Ascending aorta (tissue), 2 donors: Measurements from ENCODE around the gene LYST. TPM values are rescaled to one million over a fixed set of nuclear protein-coding genes. Genes with fewer than 3 reads are reported as not detected.

Source experiments
- DNase-seq, 2 donors: peaks; one replicate each; pipeline ENCODE4 v3.0.0-alpha.2; 2019; ENCODE audit warnings: low spot score in 2 of 2
- H3K27ac ChIP-seq, 2 donors: fragments of 200-600 bp; sonication (generic); one replicate each; pipeline ENCODE4 v1.5.1; 2016 to 2017; ENCODE audit warnings: mild to moderate bottlenecking in 1 of 2
- H3K27me3 ChIP-seq: fragments of 200-600 bp; sonication (generic); one replicate; pipeline ENCODE4 v1.5.1; 2017
- H3K36me3 ChIP-seq, 2 donors: fragments of 200-600 bp; sonication (generic); one replicate each; pipeline ENCODE4 v1.5.1; 2016
- H3K4me1 ChIP-seq, 2 donors: fragments of 200-600 bp; sonication (generic); one replicate each; pipeline ENCODE4 v1.5.1; 2016 to 2017; ENCODE audit warnings: mild to moderate bottlenecking in 1 of 2
- H3K4me3 ChIP-seq, 2 donors: fragments of 200-600 bp; sonication (generic); one replicate each; pipeline ENCODE4 v1.5.1; 2016 to 2017; ENCODE audit warnings: mild to moderate bottlenecking in 1 of 2
- H3K9me3 ChIP-seq, 2 donors: fragments of 200-600 bp; sonication (generic); one replicate each; pipeline ENCODE4 v1.5.1; 2016
- intact Hi-C: fragments of 100-400 bp; cut with DNase I; formaldehyde crosslinking; loops from one replicate; pipeline ENCODE4 v1.15.1; 2023
- total RNA-seq: library from RNA; depleted of rRNA; stranded (reverse); fragments of >200 nt; gene quantifications from one replicate; pipeline ENCODE4 v1.1.0, GENCODE V29; 2016
- TF ChIP-seq, protein P1 (sequence below), 3 experiments: fragments of 200-600 bp in 2 of 3; fragments of 450-650 bp in 1 of 3; sonication (generic) in 2 of 3; IDR thresholded peaks; one replicate each; pipeline ENCODE4 v1.5.1; 2016 to 2019; ENCODE audit warnings: antibody characterized with exemption in 3 of 3, mild to moderate bottlenecking in 1 of 3, moderate library complexity in 1 of 3

LYST gene
- total RNA-seq, 1 donor from 2014 or later = 169 TPM

DNA sequence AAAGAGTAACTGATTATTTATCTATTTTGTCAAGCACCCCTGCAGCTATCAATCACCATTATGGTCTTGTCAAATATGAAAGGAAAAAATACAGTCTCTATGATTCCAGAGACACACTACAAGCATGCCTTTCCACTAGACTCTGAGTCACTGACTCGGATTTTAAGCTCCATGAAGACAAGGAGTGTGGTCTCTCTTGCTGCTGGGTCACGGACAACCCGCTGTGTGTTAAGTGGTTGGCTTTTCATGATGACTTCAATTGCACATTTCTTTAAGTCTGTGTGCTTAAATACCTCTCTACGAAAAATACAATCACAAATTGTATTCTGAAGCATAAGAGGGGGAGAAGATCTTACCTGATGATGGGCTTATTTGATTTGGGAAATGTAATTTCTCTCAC, 203.1 kb downstream of the LYST start:
- Histone ChIP-seq H3K9me3 (no peaks in the 10 kb centered on the region), H3K27ac (no peak overlapping the region), H3K4me3 (no peak overlapping the region), H3K4me1 (no peaks in the 10 kb centered on the region), H3K36me3 (peaks cover 20 to 33% of the 10 kb centered on the region in 2 donors), H3K27me3 (no peaks in the 10 kb centered on the region)
- intact Hi-C loops = no loop called here
- no peak for DNase-seq
- TF ChIP-seq, protein P1, sequence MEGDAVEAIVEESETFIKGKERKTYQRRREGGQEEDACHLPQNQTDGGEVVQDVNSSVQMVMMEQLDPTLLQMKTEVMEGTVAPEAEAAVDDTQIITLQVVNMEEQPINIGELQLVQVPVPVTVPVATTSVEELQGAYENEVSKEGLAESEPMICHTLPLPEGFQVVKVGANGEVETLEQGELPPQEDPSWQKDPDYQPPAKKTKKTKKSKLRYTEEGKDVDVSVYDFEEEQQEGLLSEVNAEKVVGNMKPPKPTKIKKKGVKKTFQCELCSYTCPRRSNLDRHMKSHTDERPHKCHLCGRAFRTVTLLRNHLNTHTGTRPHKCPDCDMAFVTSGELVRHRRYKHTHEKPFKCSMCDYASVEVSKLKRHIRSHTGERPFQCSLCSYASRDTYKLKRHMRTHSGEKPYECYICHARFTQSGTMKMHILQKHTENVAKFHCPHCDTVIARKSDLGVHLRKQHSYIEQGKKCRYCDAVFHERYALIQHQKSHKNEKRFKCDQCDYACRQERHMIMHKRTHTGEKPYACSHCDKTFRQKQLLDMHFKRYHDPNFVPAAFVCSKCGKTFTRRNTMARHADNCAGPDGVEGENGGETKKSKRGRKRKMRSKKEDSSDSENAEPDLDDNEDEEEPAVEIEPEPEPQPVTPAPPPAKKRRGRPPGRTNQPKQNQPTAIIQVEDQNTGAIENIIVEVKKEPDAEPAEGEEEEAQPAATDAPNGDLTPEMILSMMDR (IDR thresholded peaks at IDR 0.05) = no peak

DNA sequence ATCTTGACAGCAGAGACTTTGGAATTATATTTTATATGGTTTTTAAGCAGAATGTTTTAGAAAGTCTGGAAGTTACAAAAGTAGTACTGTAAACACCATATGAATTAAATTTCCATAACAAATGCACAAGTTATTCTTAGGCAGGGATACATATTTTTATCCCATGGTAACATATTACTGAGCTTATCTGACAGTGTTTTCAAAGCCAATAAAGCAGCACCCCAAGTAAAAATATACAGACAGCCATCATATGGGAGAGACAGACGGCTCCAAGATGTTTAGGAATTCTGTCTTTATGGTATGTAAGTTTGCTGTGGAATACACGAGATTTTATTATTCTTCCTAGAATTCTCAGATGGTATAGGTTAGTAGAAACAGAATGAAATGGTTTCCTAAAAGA, 205.1 kb downstream of the LYST start:
- Histone ChIP-seq H3K27ac (no peak overlapping the region), H3K9me3 (no peaks in the 10 kb centered on the region), H3K4me3 (no peak overlapping the region), H3K36me3 (peaks cover 20 to 33% of the 10 kb centered on the region in 2 donors), H3K27me3 (no peaks in the 10 kb centered on the region), H3K4me1 (no peaks in the 10 kb centered on the region)
- TF ChIP-seq, protein P1 (IDR thresholded peaks at IDR 0.05) = no peak
- DNase-seq = no peak
- intact Hi-C loops = no loop called here

DNA sequence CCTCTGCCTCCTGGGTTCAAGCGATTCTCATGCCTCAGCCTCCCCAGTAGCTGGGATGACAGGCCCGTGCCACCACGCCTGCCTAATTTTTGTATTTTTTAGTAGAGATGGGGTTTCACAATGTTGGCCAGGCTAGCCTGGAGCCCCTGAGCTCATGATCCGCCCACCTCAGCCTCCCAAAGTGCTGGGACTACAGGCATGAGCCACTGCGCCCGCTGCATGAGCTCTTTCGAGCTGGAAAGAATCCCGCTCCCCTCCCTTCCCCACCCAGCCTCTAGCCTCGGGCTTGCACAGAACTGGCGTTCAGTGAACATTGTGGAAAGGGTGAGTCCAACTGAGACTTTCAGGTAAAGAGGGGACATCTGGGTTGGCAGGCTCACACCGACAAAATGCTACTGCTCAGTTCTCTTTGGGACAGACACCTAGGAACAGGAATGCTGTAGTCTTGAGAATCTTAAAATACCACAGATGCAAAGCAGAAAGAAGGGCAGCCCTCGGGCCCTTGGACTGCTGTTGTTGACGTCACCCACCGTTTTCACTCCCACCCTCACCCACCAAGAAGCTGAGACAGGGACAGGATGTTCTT, 207.4 kb downstream of the LYST start:
- no peaks in the 10 kb centered on the region for H3K27me3 ChIP-seq
- no peak overlapping the region for H3K4me3 ChIP-seq
- H3K36me3 ChIP-seq = peaks cover 20 to 26% of the 10 kb centered on the region in 2 donors
- intact Hi-C loops = no loop called here
- TF ChIP-seq, protein P1 (IDR thresholded peaks at IDR 0.05) = no peak
- H3K4me1 ChIP-seq = no peaks in the 10 kb centered on the region
- no peaks in the 10 kb centered on the region for H3K9me3 ChIP-seq
- no peak overlapping the region for H3K27ac ChIP-seq
- no peak for DNase-seq

DNA sequence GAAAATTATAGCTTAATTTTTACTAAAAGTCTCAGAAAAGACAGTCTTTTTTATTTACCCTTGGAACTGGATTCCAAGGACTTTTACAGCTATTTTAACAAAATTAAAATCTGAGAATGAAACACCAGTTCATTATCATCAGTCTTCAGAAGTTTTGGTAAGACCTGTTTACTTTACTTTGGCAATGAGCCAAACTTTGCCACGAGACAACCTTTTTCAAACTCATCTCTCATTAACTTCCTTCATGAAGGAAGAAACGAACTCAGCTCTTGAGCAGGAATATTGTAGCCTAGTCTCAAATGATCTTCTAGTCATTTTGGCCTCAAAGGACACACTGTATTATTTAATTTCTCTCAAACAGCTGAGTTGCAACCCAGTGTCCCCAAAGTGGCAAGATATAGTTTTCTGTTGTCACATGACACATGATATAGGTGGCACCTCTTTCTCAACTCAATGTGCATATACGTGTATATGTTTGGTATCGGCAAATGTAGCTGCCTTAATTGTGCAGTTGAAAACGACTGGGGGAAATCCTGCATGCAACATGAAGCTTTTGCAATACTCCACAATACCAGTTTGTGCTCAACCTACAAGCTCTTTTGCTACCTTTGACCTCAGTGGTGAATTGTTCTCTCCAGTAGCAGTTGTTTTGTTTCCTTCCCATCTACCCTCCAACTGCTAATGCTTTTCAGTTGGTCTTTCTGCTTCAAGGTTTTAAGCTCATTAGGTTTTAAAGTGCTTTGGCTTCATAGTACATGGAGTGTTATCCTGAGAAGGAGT, 208.8 kb downstream of the LYST start:
- intact Hi-C loops = no loop called here
- Histone ChIP-seq H3K27me3 (no peaks in the 10 kb centered on the region), H3K9me3 (no peaks in the 10 kb centered on the region), H3K27ac (no peak overlapping the region), H3K36me3 (peaks cover 13 to 16% of the 10 kb centered on the region in 2 donors), H3K4me1 (no peaks in the 10 kb centered on the region), H3K4me3 (no peak overlapping the region)
- TF ChIP-seq, protein P1 (IDR thresholded peaks at IDR 0.05) = no peak
- DNase-seq = no peak

DNA sequence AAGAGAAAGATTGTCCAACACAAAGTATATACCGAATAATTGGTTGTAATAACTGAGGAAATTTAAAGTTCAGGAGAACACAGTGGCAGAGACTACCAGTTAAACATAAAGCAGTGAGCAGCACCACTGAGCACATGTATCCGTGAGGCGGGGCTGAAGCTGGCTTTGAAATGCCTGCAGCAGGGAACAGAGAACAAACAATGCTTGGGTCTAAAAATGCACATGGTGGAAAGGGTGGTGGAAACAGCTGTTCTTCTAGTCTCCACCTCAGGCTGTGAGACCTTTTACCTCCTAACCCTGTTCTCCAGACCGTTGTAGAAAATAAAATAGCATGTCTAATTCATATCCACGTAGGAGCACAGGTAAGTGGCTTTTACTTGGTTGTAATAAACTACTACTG, 209.4 kb downstream of the LYST start:
- intact Hi-C loops = no loop called here
- TF ChIP-seq, protein P1 (IDR thresholded peaks at IDR 0.05) = no peak
- DNase-seq = no peak

More for the DNA sequence above, 209.4 kb downstream of the LYST start:
- Histone ChIP-seq H3K9me3 (no peaks in the 10 kb centered on the region), H3K4me3 (no peak overlapping the region), H3K36me3 (peaks cover 6 to 11% of the 10 kb centered on the region in 2 donors), H3K4me1 (no peaks in the 10 kb centered on the region), H3K27ac (no peak overlapping the region), H3K27me3 (no peaks in the 10 kb centered on the region)
